ENCODE results near the gene CBLN3.

The CBLN3 gene

DNA sequence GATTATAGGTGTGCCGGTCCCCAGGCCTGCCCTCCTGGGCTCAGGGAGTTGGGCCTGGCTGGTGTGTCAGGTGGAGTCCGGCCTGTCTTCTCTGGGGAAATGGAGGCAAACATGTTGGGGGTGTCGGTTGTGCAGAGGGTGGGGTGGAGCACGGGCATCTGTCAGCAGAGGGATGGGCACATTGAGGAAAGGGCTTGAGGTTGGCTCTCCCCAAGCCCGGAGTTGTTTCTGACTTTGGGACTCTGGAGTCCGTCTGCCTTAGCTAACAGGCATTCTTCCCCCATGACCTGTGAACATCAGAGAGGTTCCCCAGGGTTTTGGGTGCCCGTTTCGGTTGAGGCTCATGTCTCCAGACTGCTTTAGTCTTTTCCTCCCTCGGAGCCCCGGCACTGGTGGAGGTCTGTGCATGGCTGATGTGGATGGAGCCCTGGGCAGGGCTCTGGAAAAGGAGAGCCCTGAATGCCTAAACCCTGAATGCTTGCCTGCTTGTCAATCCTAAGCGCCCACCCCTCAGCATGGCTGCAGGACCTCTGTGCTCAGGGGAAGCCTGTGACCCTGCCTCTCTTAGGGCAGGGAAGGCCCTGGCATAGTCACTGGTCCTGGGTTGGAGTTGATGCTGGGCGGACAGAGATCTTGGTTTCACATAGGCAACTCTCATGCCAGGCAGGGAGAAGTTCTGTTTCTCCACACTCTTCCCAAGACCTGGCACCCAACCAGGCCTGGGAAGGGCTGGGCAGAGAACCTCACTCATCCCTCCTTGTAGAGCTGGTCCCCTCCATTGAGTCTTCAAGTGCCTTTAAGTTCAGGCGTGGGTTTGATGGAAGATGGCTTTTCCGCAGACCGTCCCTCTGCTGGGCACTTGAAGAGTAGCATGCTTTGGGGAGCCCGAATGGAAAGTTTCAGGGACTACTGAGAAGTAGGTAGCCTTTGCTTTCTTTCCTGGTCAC, 17.8 kb downstream of the CBLN3 start:
- Histone ChIP-seq H3K4me1 (ENCODE audit: control insufficient read depth, insufficient read depth, low read length) (no peaks in the 10 kb centered on the region), H3K4me3 (ENCODE audit: low read depth, low read length) (no peak overlapping the region), H3K36me3 (ENCODE audit: control insufficient read depth in 2 of 2, insufficient read depth in 1 of 2, low read length in 2 of 2) (peaks cover 0 to 82% of the 10 kb centered on the region in 2 experiments; a peak in 1 of 3 replicates), H3K9me3 (ENCODE audit: control insufficient read depth, insufficient read depth, low read depth, low read length) (no peaks in the 10 kb centered on the region), H3K27ac (ENCODE audit: extremely low read depth, low read depth, low read length) (no peak overlapping the region)
- CTCF ChIA-PET, result interaction anchor here (0.6 to 3.5 kb wide), 8 partner anchors 12 to 79 kb away, joined by 3 to 23 read pairs (median 7); partner anchors contain the start of gene NYNRIN
- POLR2A ChIA-PET, result no interaction called here
- TF ChIP-seq ZBTB17 (tag by site-specific recombination; IDR thresholded peaks at IDR 0.05) (0 out of 2 replicates have a peak, but pooled peaks have one; percentile 19), ZNF223 (tag by site-specific recombination; IDR thresholded peaks at IDR 0.05) (no peak), CTCF (tag by site-specific recombination; IDR thresholded peaks at IDR 0.05) (peak; percentile 42; the same call in 1 of the 2 replicates)

- no peaks in the 10 kb centered on the region for H3K4me1 ChIP-seq (ENCODE audit: control insufficient read depth, insufficient read depth, low read length)
- H3K9me3 ChIP-seq (ENCODE audit: control insufficient read depth, insufficient read depth, low read depth, low read length), result no peaks in the 10 kb centered on the region
- H3K27ac ChIP-seq (ENCODE audit: extremely low read depth, low read depth, low read length), result no peak overlapping the region
- peaks cover 0 to 74% of the 10 kb centered on the region in 2 experiments; a peak in 1 of 3 replicates for H3K36me3 ChIP-seq (ENCODE audit: control insufficient read depth in 2 of 2, insufficient read depth in 1 of 2, low read length in 2 of 2)
- H3K4me3 ChIP-seq (ENCODE audit: low read depth, low read length), result no peak overlapping the region
- ChIA-PET POLR2A (no interaction called here), CTCF (interaction anchor here (1.2 to 3.5 kb wide), 3 partner anchors 22 to 77 kb away, joined by 9 to 15 read pairs (median 9); no protein-coding TSS in a partner anchor)
- TF ChIP-seq, protein P1, sequence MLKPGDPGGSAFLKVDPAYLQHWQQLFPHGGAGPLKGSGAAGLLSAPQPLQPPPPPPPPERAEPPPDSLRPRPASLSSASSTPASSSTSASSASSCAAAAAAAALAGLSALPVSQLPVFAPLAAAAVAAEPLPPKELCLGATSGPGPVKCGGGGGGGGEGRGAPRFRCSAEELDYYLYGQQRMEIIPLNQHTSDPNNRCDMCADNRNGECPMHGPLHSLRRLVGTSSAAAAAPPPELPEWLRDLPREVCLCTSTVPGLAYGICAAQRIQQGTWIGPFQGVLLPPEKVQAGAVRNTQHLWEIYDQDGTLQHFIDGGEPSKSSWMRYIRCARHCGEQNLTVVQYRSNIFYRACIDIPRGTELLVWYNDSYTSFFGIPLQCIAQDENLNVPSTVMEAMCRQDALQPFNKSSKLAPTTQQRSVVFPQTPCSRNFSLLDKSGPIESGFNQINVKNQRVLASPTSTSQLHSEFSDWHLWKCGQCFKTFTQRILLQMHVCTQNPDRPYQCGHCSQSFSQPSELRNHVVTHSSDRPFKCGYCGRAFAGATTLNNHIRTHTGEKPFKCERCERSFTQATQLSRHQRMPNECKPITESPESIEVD (tag by site-specific recombination; IDR thresholded peaks at IDR 0.05), result no peak
- TF ChIP-seq ZNF544 (tag by site-specific recombination; IDR thresholded peaks at IDR 0.05), result no peak
- no peak for TF ChIP-seq ZNF202 (tag by site-specific recombination; IDR thresholded peaks at IDR 0.05; ENCODE audit: borderline replicate concordance)
- no peak for TF ChIP-seq MEIS1 (CRISPR knock-in tag; IDR thresholded peaks at IDR 0.05; ENCODE audit: borderline replicate concordance)
- TF ChIP-seq ZNF76 (tag by site-specific recombination; IDR thresholded peaks at IDR 0.05; ENCODE audit: borderline replicate concordance, low read depth), result no peak
- no peak for TF ChIP-seq GLIS2 (tag by site-specific recombination; IDR thresholded peaks at IDR 0.05)
- no peak for TF ChIP-seq SP2 (tag by site-specific recombination; IDR thresholded peaks at IDR 0.05)
- no peak for TF ChIP-seq ZNF398 (tag by site-specific recombination; IDR thresholded peaks at IDR 0.05)
- no peak for TF ChIP-seq MZF1 (tag by site-specific recombination; IDR thresholded peaks at IDR 0.05; ENCODE audit: borderline replicate concordance)
- TF ChIP-seq ZNF513 (tag by site-specific recombination; IDR thresholded peaks at IDR 0.05), result no peak
- TF ChIP-seq ZNF146 (tag by site-specific recombination; IDR thresholded peaks at IDR 0.05), result no peak
- TF ChIP-seq, protein P2, sequence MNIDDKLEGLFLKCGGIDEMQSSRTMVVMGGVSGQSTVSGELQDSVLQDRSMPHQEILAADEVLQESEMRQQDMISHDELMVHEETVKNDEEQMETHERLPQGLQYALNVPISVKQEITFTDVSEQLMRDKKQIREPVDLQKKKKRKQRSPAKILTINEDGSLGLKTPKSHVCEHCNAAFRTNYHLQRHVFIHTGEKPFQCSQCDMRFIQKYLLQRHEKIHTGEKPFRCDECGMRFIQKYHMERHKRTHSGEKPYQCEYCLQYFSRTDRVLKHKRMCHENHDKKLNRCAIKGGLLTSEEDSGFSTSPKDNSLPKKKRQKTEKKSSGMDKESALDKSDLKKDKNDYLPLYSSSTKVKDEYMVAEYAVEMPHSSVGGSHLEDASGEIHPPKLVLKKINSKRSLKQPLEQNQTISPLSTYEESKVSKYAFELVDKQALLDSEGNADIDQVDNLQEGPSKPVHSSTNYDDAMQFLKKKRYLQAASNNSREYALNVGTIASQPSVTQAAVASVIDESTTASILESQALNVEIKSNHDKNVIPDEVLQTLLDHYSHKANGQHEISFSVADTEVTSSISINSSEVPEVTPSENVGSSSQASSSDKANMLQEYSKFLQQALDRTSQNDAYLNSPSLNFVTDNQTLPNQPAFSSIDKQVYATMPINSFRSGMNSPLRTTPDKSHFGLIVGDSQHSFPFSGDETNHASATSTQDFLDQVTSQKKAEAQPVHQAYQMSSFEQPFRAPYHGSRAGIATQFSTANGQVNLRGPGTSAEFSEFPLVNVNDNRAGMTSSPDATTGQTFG (tag by site-specific recombination; IDR thresholded peaks at IDR 0.05; ENCODE audit: borderline replicate concordance), result no peak
- TF ChIP-seq, protein P3, sequence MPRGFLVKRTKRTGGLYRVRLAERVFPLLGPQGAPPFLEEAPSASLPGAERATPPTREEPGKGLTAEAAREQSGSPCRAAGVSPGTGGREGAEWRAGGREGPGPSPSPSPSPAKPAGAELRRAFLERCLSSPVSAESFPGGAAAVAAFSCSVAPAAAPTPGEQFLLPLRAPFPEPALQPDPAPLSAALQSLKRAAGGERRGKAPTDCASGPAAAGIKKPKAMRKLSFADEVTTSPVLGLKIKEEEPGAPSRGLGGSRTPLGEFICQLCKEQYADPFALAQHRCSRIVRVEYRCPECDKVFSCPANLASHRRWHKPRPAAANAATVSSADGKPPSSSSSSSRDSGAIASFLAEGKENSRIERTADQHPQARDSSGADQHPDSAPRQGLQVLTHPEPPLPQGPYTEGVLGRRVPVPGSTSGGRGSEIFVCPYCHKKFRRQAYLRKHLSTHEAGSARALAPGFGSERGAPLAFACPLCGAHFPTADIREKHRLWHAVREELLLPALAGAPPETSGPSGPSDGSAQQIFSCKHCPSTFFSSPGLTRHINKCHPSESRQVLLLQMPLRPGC (tag by site-specific recombination; IDR thresholded peaks at IDR 0.05), result no peak
- no peak for TF ChIP-seq ZFP37 (tag by site-specific recombination; IDR thresholded peaks at IDR 0.05)
- TF ChIP-seq ZNF433 (tag by site-specific recombination; IDR thresholded peaks at IDR 0.05; ENCODE audit: low read depth), result no peak
- no peak for TF ChIP-seq ZEB2 (tag by site-specific recombination; IDR thresholded peaks at IDR 0.05)
Measured at GRCh38 chr14:24409956-24410355, 19.5 kb downstream of the CBLN3 start.
